Astrocyte (in vitro differentiated cells and primary cell): ENCODE results near the gene EXOSC5. TPM values are rescaled to one million over a fixed set of nuclear protein-coding genes. Genes with fewer than 3 reads are reported as not detected.
A peak's percentile ranks its signal among the peaks of the same experiment; 100 is the strongest.

ENCODE experiments used
- DNase-seq: peaks from one replicate; pipeline ENCODE4 v3.0.0-alpha.2; 2010; ENCODE audit warnings: low read depth
- FAIRE-seq: peaks from 2 replicates; lab custom pipeline; 2011; peaks lifted over from hg19 to GRCh38; lab: Jason Lieb, UNC
- H2AFZ ChIP-seq: 2 replicates; pipeline ENCODE4 v1.6.0; 2012; ENCODE audit warnings: low read depth, low read length, inconsistent platforms
- H3K27ac ChIP-seq: 2 replicates; pipeline ENCODE4 v1.5.1; 2011; ENCODE audit warnings: low read depth, low read length, inconsistent platforms
- H3K27me3 ChIP-seq: 2 replicates; pipeline ENCODE4 v1.6.0; 2011; ENCODE audit warnings: low read length, inconsistent platforms; ENCODE audit not compliant: insufficient read depth
- H3K36me3 ChIP-seq: 2 replicates; pipeline ENCODE4 v1.5.1; 2011; ENCODE audit warnings: low read length, inconsistent platforms; ENCODE audit not compliant: insufficient read depth
- H3K4me1 ChIP-seq: 2 replicates; pipeline ENCODE4 v1.5.1; 2011; ENCODE audit warnings: low read length, inconsistent platforms; ENCODE audit not compliant: insufficient read depth
- H3K4me2 ChIP-seq: 2 replicates; pipeline ENCODE4 v1.6.0; 2012; ENCODE audit warnings: low read length, inconsistent platforms
- H3K4me3 ChIP-seq: 2 replicates; pipeline ENCODE4 v1.5.1; 2011; ENCODE audit warnings: low read depth, mild to moderate bottlenecking, low read length, inconsistent platforms; ENCODE audit not compliant: insufficient read depth
- H3K79me2 ChIP-seq: 2 replicates; pipeline ENCODE4 v1.6.0; 2012; ENCODE audit warnings: mild to moderate bottlenecking, low read length, inconsistent platforms; ENCODE audit not compliant: insufficient read depth
- H3K9ac ChIP-seq: 2 replicates; pipeline ENCODE4 v1.6.0; 2012; ENCODE audit warnings: mild to moderate bottlenecking, low read length, inconsistent platforms
- H3K9me3 ChIP-seq: 2 replicates; pipeline ENCODE4 v1.5.1; 2012; ENCODE audit warnings: low read depth, mild to moderate bottlenecking, low read length, inconsistent platforms; ENCODE audit not compliant: insufficient read depth
- H4K20me1 ChIP-seq: 2 replicates; pipeline ENCODE4 v1.6.0; 2012; ENCODE audit warnings: low read length, inconsistent platforms; ENCODE audit not compliant: insufficient read depth
- H3K27ac Mint-ChIP-seq: one replicate; pipeline ENCODE4 v1.8.0; 2021; ENCODE audit warnings: mild to moderate bottlenecking, mixed read lengths; ENCODE audit not compliant: unreplicated experiment
- H3K27me3 Mint-ChIP-seq: one replicate; pipeline ENCODE4 v1.8.0; 2021; ENCODE audit warnings: low read depth, mixed read lengths; ENCODE audit not compliant: unreplicated experiment
- H3K36me3 Mint-ChIP-seq: one replicate; pipeline ENCODE4 v1.8.0; 2021; ENCODE audit warnings: low read depth, mixed read lengths; ENCODE audit not compliant: unreplicated experiment
- H3K4me1 Mint-ChIP-seq: one replicate; pipeline ENCODE4 v1.8.0; 2021; ENCODE audit warnings: low read depth, mixed read lengths; ENCODE audit not compliant: unreplicated experiment
- H3K4me3 Mint-ChIP-seq: one replicate; pipeline ENCODE4 v1.8.0; 2021; ENCODE audit warnings: mild to moderate bottlenecking, moderate library complexity, mixed read lengths; ENCODE audit not compliant: unreplicated experiment
- H3K9me3 Mint-ChIP-seq: one replicate; pipeline ENCODE4 v1.8.0; 2021; ENCODE audit warnings: mild to moderate bottlenecking, mixed read lengths; ENCODE audit not compliant: unreplicated experiment
- CTCF ChIP-seq: IDR thresholded peaks from 2 replicates; pipeline ENCODE4 v1.5.1; 2011; ENCODE audit warnings: low read depth, mild to moderate bottlenecking, inconsistent platforms, low read length, moderate library complexity; ENCODE audit not compliant: insufficient read depth
- EZH2 ChIP-seq: IDR thresholded peaks from 2 replicates; pipeline ENCODE4 v1.6.1; 2012; ENCODE audit warnings: mild to moderate bottlenecking, low read length, inconsistent platforms; ENCODE audit not compliant: insufficient read depth
- total RNA-seq: library from RNA; stranded (reverse); gene quantifications from 2 replicates; pipeline ENCODE4 v1.2.1, GENCODE V29; 2021

Gene EXOSC5
- total RNA-seq, 1 donor from 2014 or later = 18.3 TPM

GRCh38 chr19:41352279-41352608, 44.9 kb downstream of the EXOSC5 start:
- peak overlapping the region; percentile 94 for H3K9ac ChIP-seq
- H3K27me3 Mint-ChIP-seq = no peaks in the 10 kb centered on the region
- H3K4me3 Mint-ChIP-seq = peak overlapping the region; percentile 97

GRCh38 chr19:41351339-41352245, 45.6 kb downstream of the EXOSC5 start:
- no peaks in the 10 kb centered on the region for H3K27me3 ChIP-seq
- no peaks in the 10 kb centered on the region for H3K9me3 ChIP-seq
- FAIRE-seq (no peak), DNase-seq (peak; percentile 46)
- peak overlapping the region; percentile 59 for H3K27ac ChIP-seq
- H3K4me2 ChIP-seq = peak overlapping the region; percentile 99
- peak overlapping the region; percentile 89 for H3K27ac Mint-ChIP-seq
- no peaks in the 10 kb centered on the region for H3K27me3 Mint-ChIP-seq
- peak overlapping the region; percentile 38 for H2AFZ ChIP-seq
- H3K4me3 Mint-ChIP-seq = peak overlapping the region; percentile 97
- H4K20me1 ChIP-seq = peaks cover 60% of the 10 kb centered on the region
- H3K9me3 Mint-ChIP-seq = no peaks in the 10 kb centered on the region
- H3K4me1 ChIP-seq = peaks cover 6% of the 10 kb centered on the region
- peak overlapping the region; percentile 85 for H3K4me3 ChIP-seq
- H3K79me2 ChIP-seq = peaks cover 58% of the 10 kb centered on the region
- H3K4me1 Mint-ChIP-seq = peaks cover 15% of the 10 kb centered on the region
- TF ChIP-seq EZH2 (no peak), CTCF (no peak)
- H3K36me3 ChIP-seq = peaks cover 6% of the 10 kb centered on the region
- peaks cover 26% of the 10 kb centered on the region for H3K36me3 Mint-ChIP-seq
- peak overlapping the region; percentile 94 for H3K9ac ChIP-seq

More at GRCh38 chr19:41352279-41352608, 44.9 kb downstream of the EXOSC5 start:
- H3K27ac Mint-ChIP-seq = peak overlapping the region; percentile 89
- FAIRE-seq (no peak), DNase-seq (no peak)
- no peaks in the 10 kb centered on the region for H3K27me3 ChIP-seq
- H3K27ac ChIP-seq = peak overlapping the region; percentile 59
- peaks cover 60% of the 10 kb centered on the region for H4K20me1 ChIP-seq
- H3K4me1 Mint-ChIP-seq = peaks cover 14% of the 10 kb centered on the region
- H2AFZ ChIP-seq = no peak overlapping the region
- peak overlapping the region; percentile 85 for H3K4me3 ChIP-seq
- H3K4me1 ChIP-seq = peaks cover 6% of the 10 kb centered on the region
- peaks cover 6% of the 10 kb centered on the region for H3K36me3 ChIP-seq
- H3K4me2 ChIP-seq = peak overlapping the region; percentile 99
- peaks cover 28% of the 10 kb centered on the region for H3K36me3 Mint-ChIP-seq
- TF ChIP-seq EZH2 = no peak
- no peak for TF ChIP-seq CTCF
- H3K9me3 Mint-ChIP-seq = no peaks in the 10 kb centered on the region
- no peaks in the 10 kb centered on the region for H3K9me3 ChIP-seq
- H3K79me2 ChIP-seq = peaks cover 54% of the 10 kb centered on the region
